K562 (cell line): ENCODE data around the gene BFSP1. TPM values are rescaled to one million over a fixed set of nuclear protein-coding genes. Genes with fewer than 3 reads are reported as not detected.

Source experiments
- ATAC-seq: fragments of 200-7000 bp; cut with Tn5 transposase; 3 replicates; pipeline ENCODE4 v1.9.1; 2020; ENCODE audit warnings: moderate library complexity
- BruUV-seq: library from RNA; stranded (reverse); fragments of 400-500 nt; replicated peaks from 2 replicates; lab custom pipeline; 2021; lab: Mats Ljungman, UMichigan
- CTCF ChIA-PET: fragments of 300-600 bp; formaldehyde crosslinking; extraction: SDS; loops from one replicate; lab custom pipeline; 2021; ENCODE audit warnings: low intra/inter-chr PET ratio; lab: Yijun Ruan, JAX
- POLR2A ChIA-PET: fragments of 300-600, 350-650 bp; sonication (Branson Sonifier 250); formaldehyde crosslinking; extraction: SDS; loops from one replicate; lab custom pipeline; 2021; ENCODE audit warnings: antibody characterized with exemption, inconsistent platforms; lab: Yijun Ruan, JAX
- DNase-seq, 4 experiments: peaks; one replicate each; pipeline versions ENCODE4 v3.0.0 to v3.0.0-alpha.2; 2011 to 2018; ENCODE audit warnings: low spot score in 3 of 4, mixed read lengths in 3 of 4; ENCODE audit errors: extremely low read depth in 1 of 4
- FAIRE-seq: peaks from 2 replicates; lab custom pipeline; 2011; peaks lifted over from hg19 to GRCh38; lab: Jason Lieb, UNC
- H2AFZ ChIP-seq: 2 replicates; pipeline ENCODE4 v1.6.0; 2011; ENCODE audit warnings: low read depth, low read length, control low read depth, inconsistent platforms
- H3K27ac ChIP-seq: fragments of 200-600 bp; 3 replicates; pipeline ENCODE4 v1.8.0; 2011; ENCODE audit warnings: low read depth, mild to moderate bottlenecking, control low read depth, inconsistent platforms, low read length, moderate library complexity, mixed read lengths; ENCODE audit errors: extremely low read depth
- H3K27me3 ChIP-seq, 2 experiments: fragments of 300-600 bp in 1 of 2; 2 replicates in 1 of 2; 3 replicates in 1 of 2; pipeline versions ENCODE4 v1.6.0 to v1.8.0; 2011; ENCODE audit warnings: inconsistent platforms in 2 of 2, low read length in 2 of 2, mild to moderate bottlenecking in 1 of 2, mixed read lengths in 1 of 2, moderate library complexity in 1 of 2; ENCODE audit not compliant: control insufficient read depth in 2 of 2, insufficient read depth in 2 of 2
- H3K36me3 ChIP-seq: fragments of 300-600 bp; 3 replicates; pipeline ENCODE4 v1.8.0; 2011; ENCODE audit warnings: mild to moderate bottlenecking, low read length, inconsistent platforms; ENCODE audit not compliant: control insufficient read depth, insufficient read depth
- H3K4me1 ChIP-seq, 2 experiments: fragments of 200-600 bp in 1 of 2; replicated peaks in 1 of 2; 2 replicates in 1 of 2; 3 replicates in 1 of 2; pipeline versions ENCODE4 v1.5.1 to v1.8.0; 2011; ENCODE audit warnings: inconsistent platforms in 2 of 2, low read length in 2 of 2, mild to moderate bottlenecking in 1 of 2, mixed read lengths in 1 of 2, moderate library complexity in 1 of 2; ENCODE audit not compliant: control insufficient read depth in 2 of 2, insufficient read depth in 2 of 2
- H3K4me2 ChIP-seq: 2 replicates; pipeline ENCODE4 v1.6.1; 2011; ENCODE audit warnings: low read length, control low read depth, inconsistent platforms, mixed read lengths; ENCODE audit not compliant: insufficient read depth
- H3K4me3 ChIP-seq: fragments of 200-600 bp; sonication (generic), shearing (Covaris generic); 2 replicates; pipeline ENCODE4 v1.5.1; 2016; ENCODE audit warnings: control low read depth, inconsistent platforms
- H3K79me2 ChIP-seq: fragments of 200-600 bp; 3 replicates; pipeline ENCODE4 v1.8.0; 2011; ENCODE audit warnings: low read length, inconsistent platforms; ENCODE audit not compliant: control insufficient read depth, insufficient read depth
- H3K9ac ChIP-seq, 2 experiments: 2 replicates each; pipeline versions ENCODE4 v1.6.0 to v1.6.1; 2011; ENCODE audit warnings: low read depth in 2 of 2, low read length in 2 of 2, control low read depth in 1 of 2, inconsistent platforms in 1 of 2, mild to moderate bottlenecking in 1 of 2, mixed read lengths in 1 of 2; ENCODE audit not compliant: insufficient read depth in 1 of 2
- H3K9me1 ChIP-seq: one replicate; pipeline ENCODE4 v1.6.0; 2011; ENCODE audit warnings: inconsistent platforms, mild to moderate bottlenecking, low read length, moderate library complexity; ENCODE audit not compliant: control insufficient read depth, insufficient read depth
- H3K9me3 ChIP-seq: replicated peaks from 2 replicates; pipeline ENCODE4 v1.5.1; 2011; ENCODE audit warnings: low read depth, low read length, inconsistent platforms; ENCODE audit not compliant: control insufficient read depth, insufficient read depth
- H4K20me1 ChIP-seq: replicated peaks from 2 replicates; pipeline ENCODE4 v1.6.1; 2011; ENCODE audit warnings: low read length, inconsistent platforms, mixed read lengths; ENCODE audit not compliant: control insufficient read depth, insufficient read depth
- CTCF ChIP-seq, 3 experiments: IDR thresholded peaks in 2 of 3; conservative IDR thresholded peaks in 1 of 3; 2 replicates each; pipeline ENCODE4 v1.5.1; 2011 to 2012; ENCODE audit warnings: low read length in 3 of 3, mild to moderate bottlenecking in 3 of 3, control low read depth in 2 of 3, improper control_type of control experiment in 1 of 3, inconsistent platforms in 1 of 3, low read depth in 1 of 3, mixed read lengths in 1 of 3, moderate library complexity in 1 of 3; ENCODE audit not compliant: insufficient read depth in 2 of 3
- JUND ChIP-seq, 2 experiments: IDR thresholded peaks; 2 replicates in 1 of 2; 3 replicates in 1 of 2; pipeline ENCODE4 v1.6.1; 2011; ENCODE audit warnings: borderline replicate concordance in 2 of 2, low read depth in 2 of 2, low read length in 2 of 2, improper control_type of control experiment in 1 of 2, missing biosample characterization in 1 of 2, missing genetic modification characterization in 1 of 2, missing genetic modification reagents in 1 of 2
- KDM2B ChIP-seq: fragments of 250-450 bp; sonication (Bioruptor Pico); IDR thresholded peaks from 2 replicates; pipeline ENCODE4 v1.8.0; 2021; ENCODE audit warnings: mild to moderate bottlenecking, moderate library complexity
- RFX7 ChIP-seq: fragments of 250-450 bp; sonication (Bioruptor Pico); IDR thresholded peaks from 2 replicates; pipeline ENCODE4 v1.5.1; 2021; ENCODE audit warnings: mild to moderate bottlenecking
- STAT5A ChIP-seq: IDR thresholded peaks from 2 replicates; pipeline ENCODE4 v1.6.1; 2012; ENCODE audit warnings: low read length, inconsistent platforms, borderline replicate concordance
- ZFP36 ChIP-seq: fragments of 150-350 bp; IDR thresholded peaks from 2 replicates; pipeline ENCODE4 v1.6.1; 2018; ENCODE audit warnings: low read length, low read depth; ENCODE audit not compliant: partially characterized antibody
- ZZZ3 ChIP-seq: fragments of 450-650 bp; IDR thresholded peaks from 2 replicates; pipeline ENCODE4 v1.6.1; 2016; ENCODE audit warnings: antibody characterized with exemption, mild to moderate bottlenecking, moderate library complexity
- WGBS: fragments of 100-300 bp; shearing (Covaris generic); methylation state at CpG from one replicate; pipeline ENCODE4 v1.1.6; 2016; ENCODE audit warnings: low coverage, mixed read lengths; ENCODE audit not compliant: insufficient coverage; ENCODE audit errors: missing lambda C conversion rate; 5-methylcytosine and 5-hydroxymethylcytosine counted together
- in situ Hi-C: fragments of 300-500 bp; cut with MboI; formaldehyde crosslinking; loops from 4 replicates; pipeline ENCODE4 v1.15.0; 2018; ENCODE audit warnings: inconsistent platforms, mixed read lengths
- intact Hi-C: fragments of 100-400 bp; cut with micrococcal nuclease; formaldehyde crosslinking; loops from 2 replicates; pipeline ENCODE4 v1.14.2; 2022
- polyA plus RNA-seq, 8 experiments: library from polyadenylated mRNA; depleted of rRNA in 4 of 8; stranded (reverse) in 5 of 8; unstranded in 3 of 8; fragments of >200 nt; fragmentation: Nextera tagmentation in 2 of 8; fragmentation: Illumina TruSeq in 1 of 8; extraction: Ambion mirVana in 2 of 8; extraction: Trizol in 1 of 8; gene quantifications; 2 replicates each; pipeline versions ENCODE4 v1.2.1 to v1.2.3, GENCODE V29; 2011 to 2014; ENCODE audit warnings: inconsistent platforms in 1 of 8, missing spikeins in 1 of 8
- total RNA-seq, 7 experiments: library from RNA; depleted of rRNA in 6 of 7; stranded (reverse); fragments of >200 nt in 6 of 7; fragmentation: Illumina TruSeq in 2 of 7; extraction: Trizol in 2 of 7; gene quantifications; 2 replicates each; pipeline versions ENCODE4 v1.2.1 to v1.2.3, GENCODE V29; 2011 to 2021; ENCODE audit warnings: low replicate concordance in 1 of 7

The BFSP1 gene
- total and polyA plus RNA-seq, 9 of the 15 experiments (the other 6 are each of a cell fraction or from before 2014, with no cell fraction given): 0.09 to 0.86 (median 0.40) TPM

GRCh38 chr20:17504066-17504897, 26.9 kb downstream of the BFSP1 start:
- TF ChIP-seq CTCF (IDR thresholded peaks at IDR 0.05 in 2 of 3, conservative IDR thresholded peaks at IDR 0.05 in 1 of 3; ENCODE audit: insufficient read depth in 2 of 3, low read depth in 1 of 3, low read length in 3 of 3) (no peak), KDM2B (CRISPR knock-in tag) (no peak), ZFP36 (no peak), RFX7 (CRISPR knock-in tag) (no peak), STAT5A (no peak), JUND (IDR thresholded peaks at IDR 0.05; ENCODE audit: borderline replicate concordance, low read depth, low read length) (no peak), JUND (tag; IDR thresholded peaks at IDR 0.05; ENCODE audit: borderline replicate concordance, low read depth, low read length) (no peak), ZZZ3 (no peak)
- TF ChIP-seq, all 486 proteins: peak for 0
- intact Hi-C loops (loop anchor here (1.0 to 10.0 kb wide), 3 partner anchors 113 to 771 kb away; no protein-coding TSS in a partner anchor), in situ Hi-C loops (loop anchor here (25.0 kb wide), 1 partner anchor 783 kb away; the partner anchor contains the start of gene ZNF133)
- H3K27ac ChIP-seq: no peak overlapping the region; the same call in 2 of the 3 replicates
- no peaks in the 10 kb centered on the region for H3K36me3 ChIP-seq
- no peaks in the 10 kb centered on the region; the same call in 1 of the 2 replicates for H3K9me3 ChIP-seq
- H2AFZ ChIP-seq: peak overlapping the region; percentile 72
- H3K4me2 ChIP-seq: peak overlapping the region; percentile 62
- no TSS peak for BruUV-seq
- ATAC-seq: peak; percentile 53
- H4K20me1 ChIP-seq: no peaks in the 10 kb centered on the region
- no peak for FAIRE-seq
- peaks cover 6 to 23% of the 10 kb centered on the region in 2 experiments for H3K4me1 ChIP-seq
- H3K79me2 ChIP-seq: no peaks in the 10 kb centered on the region
- WGBS: 7% methylated on average over 16 of the region's 23 CpGs
- ChIA-PET POLR2A (no interaction called here), CTCF (interaction anchor here (0.6 to 1.2 kb wide), 6 partner anchors 113 to 773 kb away, joined by 3 to 4 read pairs (median 4); no protein-coding TSS in a partner anchor)
- H3K27me3 ChIP-seq: peaks cover 0 to 16% of the 10 kb centered on the region in 2 experiments; a peak in 3 of 5 replicates
- peak overlapping the region in 1 of 2 experiments; percentile 72; a peak in 2 of 4 replicates for H3K9ac ChIP-seq
- DNase-seq: no peak
- H3K4me3 ChIP-seq: no peak overlapping the region
- no peaks in the 10 kb centered on the region for H3K9me1 ChIP-seq
